T-helper 1 cell treated with Interleukin-12 subunit alpha and Interleukin-12 subunit beta and Interleukin-4 antibody, amounts not matched to agents 30 μg/mL and 1 μg/mL, for 36 hours (primary cell): ENCODE measurements around the gene PCDH15.

Experiments
- H3K27ac Mint-ChIP-seq: one replicate; pipeline ENCODE4 v1.8.0; 2021; ENCODE audit warnings: mild to moderate bottlenecking, mixed read lengths
- H3K27me3 Mint-ChIP-seq: one replicate; pipeline ENCODE4 v1.8.0; 2021; ENCODE audit warnings: low read depth, mixed read lengths
- H3K36me3 Mint-ChIP-seq: one replicate; pipeline ENCODE4 v1.8.0; 2021; ENCODE audit warnings: low read depth, mixed read lengths
- H3K4me1 Mint-ChIP-seq: one replicate; pipeline ENCODE4 v1.8.0; 2021; ENCODE audit warnings: low read depth, mixed read lengths
- H3K4me3 Mint-ChIP-seq: one replicate; pipeline ENCODE4 v1.8.0; 2021; ENCODE audit warnings: mild to moderate bottlenecking, moderate library complexity, mixed read lengths
- H3K9me3 Mint-ChIP-seq: one replicate; pipeline ENCODE4 v1.8.0; 2021; ENCODE audit warnings: mixed read lengths

Gene PCDH15

DNA sequence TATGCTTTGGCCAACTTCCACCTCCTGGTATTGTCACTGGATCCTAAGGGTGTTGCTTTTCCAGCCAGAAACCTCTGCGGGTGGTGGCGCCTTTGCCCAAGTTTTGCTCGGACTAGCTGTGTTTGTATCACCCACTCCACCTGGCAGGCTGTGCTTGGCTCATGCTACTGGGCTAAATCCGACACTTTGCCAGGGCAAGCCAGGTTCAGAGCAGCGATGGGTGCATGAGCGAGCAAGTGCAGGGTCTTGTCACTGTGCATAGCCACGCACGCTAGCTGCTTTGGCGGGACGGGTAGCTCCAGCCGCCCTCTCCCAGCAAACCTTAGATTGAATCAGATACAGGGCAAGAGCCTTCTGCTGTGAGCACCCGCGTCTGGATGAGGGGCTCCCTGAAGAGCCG, 737.5 kb downstream of the PCDH15 start:
- no peaks in the 10 kb centered on the region for H3K27me3 Mint-ChIP-seq
- peaks cover 5% of the 10 kb centered on the region for H3K9me3 Mint-ChIP-seq
- H3K27ac Mint-ChIP-seq, result no peak overlapping the region
- H3K4me1 Mint-ChIP-seq, result no peaks in the 10 kb centered on the region
- H3K36me3 Mint-ChIP-seq, result no peaks in the 10 kb centered on the region
- no peak overlapping the region for H3K4me3 Mint-ChIP-seq

DNA sequence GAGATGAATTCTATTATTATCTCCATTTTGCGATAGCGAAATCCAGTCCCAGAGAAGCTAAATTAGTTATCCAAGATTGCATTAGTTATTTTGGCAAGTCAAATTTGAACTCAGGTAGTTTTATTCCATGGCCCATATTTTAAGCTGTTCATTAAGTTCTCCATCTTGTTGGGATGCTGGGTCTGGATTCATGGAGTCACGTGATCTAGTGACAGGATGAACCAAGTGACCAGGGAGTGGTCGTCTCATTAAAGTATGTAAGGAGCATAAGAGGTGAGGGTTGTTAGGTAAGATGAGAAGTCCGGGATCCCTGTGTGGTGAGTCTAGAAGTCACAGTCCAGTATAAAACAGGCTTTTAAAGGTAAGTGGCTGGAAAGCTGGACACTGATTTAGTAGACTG, 740.5 kb downstream of the PCDH15 start:
- no peaks in the 10 kb centered on the region for H3K36me3 Mint-ChIP-seq
- H3K4me1 Mint-ChIP-seq, result no peaks in the 10 kb centered on the region
- H3K4me3 Mint-ChIP-seq, result no peak overlapping the region
- no peak overlapping the region for H3K27ac Mint-ChIP-seq
- peaks cover 21% of the 10 kb centered on the region for H3K9me3 Mint-ChIP-seq
- H3K27me3 Mint-ChIP-seq, result no peaks in the 10 kb centered on the region

DNA sequence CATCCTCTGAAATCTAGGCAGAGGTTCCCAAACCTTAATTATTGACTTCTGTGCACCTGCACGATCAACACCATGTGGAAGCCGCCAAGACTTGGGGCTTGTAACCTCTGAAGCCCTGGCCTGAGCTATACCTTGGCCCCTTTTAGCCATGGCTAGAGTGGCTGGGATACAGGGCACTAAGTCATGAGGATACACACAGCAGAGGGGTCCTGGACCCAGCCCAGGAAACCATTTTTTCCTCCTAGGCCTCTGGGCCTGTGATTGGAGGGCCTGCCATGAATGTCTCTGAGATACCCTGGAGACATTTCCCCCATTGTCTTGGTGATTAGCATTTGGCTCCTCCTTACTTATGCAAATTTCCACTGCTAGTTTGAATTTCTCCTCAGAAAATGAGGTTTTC, 743.7 kb downstream of the PCDH15 start:
- no peak overlapping the region for H3K27ac Mint-ChIP-seq
- no peak overlapping the region for H3K4me3 Mint-ChIP-seq
- no peaks in the 10 kb centered on the region for H3K27me3 Mint-ChIP-seq

DNA sequence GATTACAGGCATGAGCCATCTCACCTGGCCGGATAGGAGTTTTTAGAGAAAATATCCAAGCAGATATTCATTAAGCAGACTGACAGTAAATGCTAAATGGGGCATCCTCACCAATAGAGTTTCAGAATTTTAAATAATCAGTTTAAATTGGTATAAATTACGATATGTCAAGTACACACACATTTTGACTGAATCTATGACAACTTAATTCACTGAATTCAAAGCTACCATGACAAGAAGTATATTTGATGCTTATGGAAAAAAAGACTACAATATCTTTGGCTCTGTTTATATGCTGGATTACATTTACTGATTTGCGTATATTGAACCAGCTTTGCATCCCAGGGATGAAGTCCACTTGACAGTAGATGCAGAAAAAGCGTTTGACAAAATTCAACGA, 774.7 kb downstream of the PCDH15 start:
- Mint-ChIP-seq H3K4me3 (no peak overlapping the region), H3K9me3 (no peaks in the 10 kb centered on the region), H3K4me1 (no peaks in the 10 kb centered on the region), H3K27me3 (no peaks in the 10 kb centered on the region), H3K27ac (no peak overlapping the region), H3K36me3 (no peaks in the 10 kb centered on the region)

More for the DNA sequence above, 743.7 kb downstream of the PCDH15 start:
- Mint-ChIP-seq H3K36me3 (no peaks in the 10 kb centered on the region), H3K4me1 (no peaks in the 10 kb centered on the region), H3K9me3 (peaks cover 26% of the 10 kb centered on the region)

DNA sequence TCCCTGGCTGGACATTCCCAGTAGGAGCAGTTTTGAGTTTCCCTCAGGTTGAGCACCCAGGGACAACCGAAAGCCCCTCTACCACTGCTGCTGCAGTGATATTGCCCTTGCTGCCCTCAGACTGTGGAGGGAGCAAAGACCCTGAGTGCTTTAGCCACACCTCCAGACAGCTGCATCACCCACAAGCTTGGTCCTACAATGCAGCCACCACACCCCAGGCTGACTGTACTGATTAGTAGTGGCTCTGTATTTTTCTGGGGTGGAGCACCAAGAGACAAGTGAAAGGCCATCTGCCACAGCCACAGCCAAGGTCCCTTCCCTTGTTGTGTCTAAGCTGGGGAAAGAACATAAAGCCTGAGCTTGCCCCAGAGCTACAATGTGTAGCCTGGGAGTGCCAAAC, 789.9 kb downstream of the PCDH15 start:
- no peak overlapping the region for H3K4me3 Mint-ChIP-seq
- no peak overlapping the region for H3K27ac Mint-ChIP-seq
- peaks cover 8% of the 10 kb centered on the region for H3K9me3 Mint-ChIP-seq
- no peaks in the 10 kb centered on the region for H3K36me3 Mint-ChIP-seq
- no peaks in the 10 kb centered on the region for H3K27me3 Mint-ChIP-seq
- H3K4me1 Mint-ChIP-seq, result no peaks in the 10 kb centered on the region

DNA sequence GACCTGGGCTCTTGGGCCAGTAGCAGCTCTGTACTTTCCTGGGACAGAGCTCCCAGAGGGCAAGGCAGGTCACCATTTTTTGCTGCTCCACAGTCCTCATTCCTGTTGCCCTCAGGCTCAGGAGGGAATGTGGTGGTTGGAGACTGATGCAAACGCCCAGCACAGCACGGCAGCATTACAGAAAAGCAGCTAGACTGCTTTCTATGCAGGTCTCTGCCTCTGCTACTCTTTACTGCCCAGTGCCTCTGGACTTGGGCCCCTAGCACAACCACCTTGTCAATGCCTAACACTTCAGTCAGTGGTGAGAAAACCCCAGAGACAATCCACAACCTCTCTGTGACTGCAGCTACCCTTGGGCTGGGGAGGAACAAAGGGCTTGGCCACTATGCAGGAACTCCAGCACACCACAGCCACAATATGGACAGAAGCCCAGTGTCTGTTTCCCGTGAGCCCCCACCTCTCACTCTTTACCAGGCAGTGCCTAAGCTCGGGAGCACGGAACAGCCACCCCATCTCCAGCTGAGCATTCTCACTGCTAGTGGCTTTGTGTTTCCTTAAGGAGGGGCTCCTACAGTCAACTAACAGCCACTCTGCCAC, 790.6 kb downstream of the PCDH15 start:
- no peak overlapping the region for H3K27ac Mint-ChIP-seq
- no peaks in the 10 kb centered on the region for H3K36me3 Mint-ChIP-seq
- no peaks in the 10 kb centered on the region for H3K27me3 Mint-ChIP-seq
- H3K9me3 Mint-ChIP-seq, result peaks cover 8% of the 10 kb centered on the region
- no peaks in the 10 kb centered on the region for H3K4me1 Mint-ChIP-seq
- no peak overlapping the region for H3K4me3 Mint-ChIP-seq

DNA sequence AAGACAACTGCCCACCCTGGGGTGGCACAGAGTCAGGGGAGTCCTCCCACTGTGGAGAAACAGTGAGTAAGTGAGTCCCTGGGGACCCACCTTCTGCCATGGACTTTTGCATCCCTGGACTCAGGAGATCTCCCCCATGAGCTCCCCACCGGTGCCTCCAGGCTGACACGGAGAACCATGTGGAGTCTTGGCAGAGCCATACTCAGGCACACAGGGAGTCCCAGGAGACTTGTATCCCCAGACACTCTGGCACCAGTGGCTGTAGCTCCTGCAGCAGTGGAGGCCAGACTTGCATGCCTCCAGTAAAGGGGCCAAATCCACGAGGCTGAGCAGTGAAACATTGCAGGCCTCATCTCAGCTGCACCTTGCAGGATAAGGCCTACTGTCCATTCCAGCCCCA, 791.4 kb downstream of the PCDH15 start:
- Mint-ChIP-seq H3K9me3 (peaks cover 8% of the 10 kb centered on the region), H3K4me3 (no peak overlapping the region), H3K36me3 (no peaks in the 10 kb centered on the region), H3K4me1 (no peaks in the 10 kb centered on the region), H3K27ac (no peak overlapping the region), H3K27me3 (no peaks in the 10 kb centered on the region)

DNA sequence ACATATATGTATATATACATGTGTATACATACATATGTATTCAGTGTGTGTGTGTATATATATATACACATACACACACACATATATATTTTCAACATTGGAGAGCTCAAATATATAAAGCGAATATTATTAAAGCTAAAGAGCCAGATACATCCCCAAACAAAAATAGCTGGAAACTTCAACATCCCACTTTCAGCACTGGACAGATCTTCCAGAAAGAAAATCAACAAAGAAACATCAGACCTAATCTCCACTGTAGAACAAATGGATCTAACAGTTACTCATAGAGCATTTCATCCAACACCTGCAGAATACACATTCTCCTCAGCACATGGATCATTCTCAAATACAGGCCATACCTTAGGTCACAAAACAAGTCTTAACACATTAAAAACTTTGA, 799.0 kb downstream of the PCDH15 start:
- H3K27me3 Mint-ChIP-seq, result no peaks in the 10 kb centered on the region
- H3K4me1 Mint-ChIP-seq, result no peaks in the 10 kb centered on the region
- H3K4me3 Mint-ChIP-seq, result no peak overlapping the region
- no peaks in the 10 kb centered on the region for H3K36me3 Mint-ChIP-seq
- H3K9me3 Mint-ChIP-seq, result no peaks in the 10 kb centered on the region
- no peak overlapping the region for H3K27ac Mint-ChIP-seq

DNA sequence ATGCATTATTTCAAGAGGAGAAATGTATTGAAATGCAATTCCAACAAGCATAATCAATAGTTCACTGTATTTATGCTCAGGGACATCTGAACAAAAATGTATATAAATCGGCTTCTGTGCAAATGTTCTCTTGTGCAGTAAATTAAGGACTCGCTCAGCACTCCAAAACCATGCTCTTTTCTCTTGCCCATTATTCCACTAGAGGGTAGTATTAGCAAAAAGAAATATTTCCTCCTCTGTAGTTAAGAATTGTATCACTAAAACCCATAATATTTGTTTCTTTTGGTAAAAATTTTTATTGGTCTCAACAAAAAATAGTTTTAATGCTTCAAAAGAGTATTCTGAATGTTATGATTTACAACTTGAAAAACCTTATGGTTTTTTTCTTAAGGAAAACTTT, 803.1 kb downstream of the PCDH15 start:
- Mint-ChIP-seq H3K36me3 (no peaks in the 10 kb centered on the region), H3K4me3 (no peak overlapping the region), H3K27ac (no peak overlapping the region), H3K9me3 (no peaks in the 10 kb centered on the region), H3K4me1 (no peaks in the 10 kb centered on the region), H3K27me3 (no peaks in the 10 kb centered on the region)

DNA sequence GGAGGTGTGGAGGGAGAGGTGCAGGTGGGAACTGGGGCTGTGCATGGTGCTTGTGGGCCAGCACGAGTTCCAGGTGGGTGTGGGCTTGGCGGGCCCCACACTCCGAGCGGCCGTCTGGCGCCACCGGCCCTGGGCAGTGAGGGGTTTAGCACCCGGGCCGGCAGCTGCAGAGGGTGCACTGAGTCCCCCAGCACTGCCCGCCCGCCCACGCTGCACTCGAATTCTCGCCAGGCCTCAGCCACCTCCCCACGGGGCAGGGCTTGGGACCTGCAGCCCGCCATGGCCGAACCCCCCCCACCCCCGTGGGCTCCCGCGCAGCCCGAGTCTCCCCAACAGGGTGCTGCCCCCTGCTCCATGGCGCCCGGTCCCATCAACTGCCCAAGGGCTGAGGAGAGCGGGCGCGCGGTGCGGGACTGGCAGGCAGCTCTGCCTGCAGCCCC, 810.2 kb downstream of the PCDH15 start:
- no peaks in the 10 kb centered on the region for H3K36me3 Mint-ChIP-seq
- no peak overlapping the region for H3K4me3 Mint-ChIP-seq
- no peaks in the 10 kb centered on the region for H3K4me1 Mint-ChIP-seq
- H3K27ac Mint-ChIP-seq, result no peak overlapping the region
- H3K27me3 Mint-ChIP-seq, result no peaks in the 10 kb centered on the region
- H3K9me3 Mint-ChIP-seq, result no peaks in the 10 kb centered on the region

DNA sequence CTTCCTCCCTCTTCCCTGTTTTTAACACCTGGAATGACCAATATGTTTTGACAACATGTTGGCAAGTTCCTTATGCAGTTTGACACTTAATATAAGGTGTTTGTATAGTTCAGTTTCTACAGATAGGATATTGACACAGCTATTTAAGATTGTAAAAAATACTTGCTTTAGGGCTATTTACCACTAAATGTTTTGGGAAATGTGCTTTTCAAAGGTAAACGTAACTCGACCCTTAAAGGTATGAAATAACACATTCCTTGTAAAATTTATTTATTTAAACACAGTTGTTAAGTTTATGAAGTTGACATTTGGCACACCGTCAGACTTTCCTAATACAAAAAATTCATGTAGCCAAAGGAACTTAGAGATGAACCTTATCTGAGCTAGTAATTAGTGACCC, 817.6 kb downstream of the PCDH15 start:
- Mint-ChIP-seq H3K27ac (no peak overlapping the region), H3K9me3 (no peaks in the 10 kb centered on the region), H3K36me3 (no peaks in the 10 kb centered on the region), H3K27me3 (no peaks in the 10 kb centered on the region), H3K4me1 (no peaks in the 10 kb centered on the region), H3K4me3 (no peak overlapping the region)

DNA sequence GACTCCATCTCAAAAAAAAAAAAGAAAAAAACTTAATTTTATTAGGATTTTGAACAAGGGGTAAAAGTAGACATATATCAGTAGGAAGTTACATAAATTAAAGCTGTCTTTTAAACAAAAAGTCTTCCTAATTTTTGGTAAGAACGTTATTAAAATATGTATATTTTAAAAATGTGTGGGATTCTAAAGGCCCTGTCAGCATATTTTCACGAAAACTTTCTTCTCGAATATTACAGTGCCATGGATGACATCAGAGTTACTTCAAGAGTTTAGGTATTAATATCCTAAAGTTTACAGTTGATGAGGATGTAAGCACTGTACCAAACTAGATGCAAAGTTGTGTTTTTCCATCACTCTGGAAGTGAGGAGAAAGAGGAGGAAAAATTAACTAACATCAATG, 820.8 kb downstream of the PCDH15 start:
- no peak overlapping the region for H3K27ac Mint-ChIP-seq
- H3K4me3 Mint-ChIP-seq, result no peak overlapping the region
- H3K27me3 Mint-ChIP-seq, result no peaks in the 10 kb centered on the region
- no peaks in the 10 kb centered on the region for H3K4me1 Mint-ChIP-seq
- peaks cover 10% of the 10 kb centered on the region for H3K9me3 Mint-ChIP-seq
- no peaks in the 10 kb centered on the region for H3K36me3 Mint-ChIP-seq

DNA sequence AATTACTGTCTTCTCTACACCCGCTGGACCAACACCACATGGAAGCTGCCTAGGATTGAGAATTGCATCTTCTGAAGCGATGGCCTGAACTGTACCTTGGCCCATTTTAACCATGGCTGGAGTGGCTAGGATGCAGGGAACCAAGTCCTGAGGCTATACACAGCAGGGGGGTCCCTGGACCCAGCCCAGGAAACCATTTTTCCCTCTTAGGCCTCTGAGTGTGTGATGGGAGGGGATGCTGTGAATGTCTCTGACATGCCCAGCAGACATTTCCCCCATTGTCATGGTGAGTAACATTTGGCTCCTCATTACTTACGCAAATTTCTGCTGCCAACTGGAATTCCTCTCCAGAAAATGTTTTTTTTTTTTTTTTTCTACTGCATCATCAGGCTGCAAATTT, 822.7 kb downstream of the PCDH15 start:
- Mint-ChIP-seq H3K27me3 (no peaks in the 10 kb centered on the region), H3K27ac (no peak overlapping the region), H3K4me3 (no peak overlapping the region), H3K9me3 (peaks cover 10% of the 10 kb centered on the region), H3K36me3 (no peaks in the 10 kb centered on the region), H3K4me1 (no peaks in the 10 kb centered on the region)

DNA sequence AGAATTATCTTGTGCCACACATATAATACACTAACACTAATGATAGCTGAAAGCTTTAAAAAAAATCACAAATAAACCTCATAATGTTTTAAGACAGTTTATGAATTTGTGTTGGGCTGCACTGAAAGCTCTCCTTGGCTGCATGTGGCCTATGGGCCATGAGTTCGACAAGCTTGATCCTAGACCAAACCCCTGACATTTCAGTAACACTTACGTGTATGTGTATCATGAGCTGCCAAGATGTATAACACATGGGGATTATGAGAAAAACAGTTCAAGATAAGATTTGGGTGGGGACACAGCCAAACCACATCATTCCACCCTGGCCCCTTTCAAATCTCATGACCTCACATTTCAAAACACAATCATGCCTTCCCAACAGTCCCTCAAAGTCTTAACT, 823.8 kb downstream of the PCDH15 start:
- no peaks in the 10 kb centered on the region for H3K27me3 Mint-ChIP-seq
- no peaks in the 10 kb centered on the region for H3K4me1 Mint-ChIP-seq
- H3K27ac Mint-ChIP-seq, result no peak overlapping the region
- H3K4me3 Mint-ChIP-seq, result no peak overlapping the region
- H3K9me3 Mint-ChIP-seq, result peaks cover 10% of the 10 kb centered on the region
- H3K36me3 Mint-ChIP-seq, result no peaks in the 10 kb centered on the region

DNA sequence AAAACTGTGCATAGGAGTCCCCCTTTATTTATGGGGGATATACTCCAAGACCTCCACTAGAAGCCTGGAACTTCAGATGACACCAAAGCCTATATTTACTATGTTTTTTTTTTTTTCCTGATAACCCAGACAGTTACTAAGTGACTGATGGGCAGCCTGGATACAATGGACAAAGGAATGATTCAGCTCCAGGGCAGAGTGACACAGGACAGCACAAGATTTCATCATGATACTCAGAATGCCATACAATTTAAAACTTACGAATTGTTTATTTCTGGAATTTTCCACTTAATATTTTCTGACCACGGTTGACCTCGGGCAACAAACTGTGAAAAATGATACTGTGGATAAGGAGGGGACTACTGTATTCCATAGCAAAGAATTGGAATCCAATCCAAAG, 843.6 kb downstream of the PCDH15 start:
- Mint-ChIP-seq H3K9me3 (peaks cover 5% of the 10 kb centered on the region), H3K27ac (no peak overlapping the region), H3K27me3 (no peaks in the 10 kb centered on the region), H3K4me3 (no peak overlapping the region), H3K4me1 (no peaks in the 10 kb centered on the region), H3K36me3 (no peaks in the 10 kb centered on the region)

DNA sequence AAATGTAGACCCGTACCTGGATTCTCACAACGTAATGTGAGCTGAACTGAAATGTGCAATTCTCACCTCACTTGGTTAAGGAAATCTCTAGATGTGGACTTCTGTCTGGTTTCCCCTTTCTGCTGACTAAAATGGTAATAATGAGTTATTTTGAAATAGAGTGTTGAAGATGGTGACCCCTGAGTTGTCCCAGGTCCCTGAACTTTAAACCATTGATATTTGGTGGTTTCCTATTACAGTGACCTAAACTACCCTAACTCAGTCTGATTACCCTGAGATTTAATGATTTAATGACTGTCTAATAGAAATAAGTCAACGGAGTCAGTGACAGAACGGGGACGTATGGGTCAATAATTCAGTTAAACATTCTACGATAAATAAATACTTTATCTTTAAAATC, 845.9 kb downstream of the PCDH15 start:
- no peaks in the 10 kb centered on the region for H3K27me3 Mint-ChIP-seq
- H3K4me1 Mint-ChIP-seq, result no peaks in the 10 kb centered on the region
- no peaks in the 10 kb centered on the region for H3K36me3 Mint-ChIP-seq
- H3K27ac Mint-ChIP-seq, result no peak overlapping the region
- H3K4me3 Mint-ChIP-seq, result no peak overlapping the region
- H3K9me3 Mint-ChIP-seq, result peaks cover 9% of the 10 kb centered on the region
